ENCODE data around the gene LGI4. TPM values are rescaled to one million over a fixed set of nuclear protein-coding genes. Genes with fewer than 3 reads are reported as not detected.

LGI4 gene
- polyA plus RNA-seq, 2 of the 4 experiments (the other 2 are of a cell fraction), result 0.06 to 0.09 TPM

- H3K27ac ChIP-seq, result no peak overlapping the region
- no peak for TF ChIP-seq RAD21 (conservative IDR thresholded peaks at IDR 0.05 in 1 of 2, IDR thresholded peaks at IDR 0.05 in 1 of 2)
- TF ChIP-seq E2F6 (IDR thresholded peaks at IDR 0.05; ENCODE audit: borderline replicate concordance, low read depth), result no peak
- TF ChIP-seq PHF8 (IDR thresholded peaks at IDR 0.05; ENCODE audit: borderline replicate concordance, low read depth), result no peak
- TF ChIP-seq PBX3 (IDR thresholded peaks at IDR 0.05), result no peak
- TF ChIP-seq NFE2L2 (conservative IDR thresholded peaks at IDR 0.05; ENCODE audit: low read length), result no peak
- TF ChIP-seq EP300 (IDR thresholded peaks at IDR 0.05), result no peak
- peaks cover 19% of the 10 kb centered on the region; the same call in 2 of the 3 replicates for H3K4me1 ChIP-seq
These were observed 17.7 kb downstream of the LGI4 start for GRCh38 chr19:35117116-35117515.

GRCh38 chr19:35116072-35116801, 18.6 kb downstream of the LGI4 start:
- POLR2A ChIA-PET, result interaction anchor here (0.8 kb wide), 1 partner anchor 8 kb away, joined by 3 read pairs; no protein-coding TSS in a partner anchor
- FAIRE-seq, result peak; percentile 43
- no peak overlapping the region for H3K4me3 ChIP-seq

More at GRCh38 chr19:35117116-35117515, 17.7 kb downstream of the LGI4 start:
- ChIA-PET POLR2A (interaction anchor here (0.6 kb wide), 1 partner anchor 158 kb away, joined by 5 read pairs; no protein-coding TSS in a partner anchor), CTCF (interaction anchor here (0.9 to 6.9 kb wide), 16 partner anchors 8 to 168 kb away, joined by 3 to 148 read pairs (median 12); partner anchors contain the start of genes FXYD1, FXYD7 and LGI4)
- no peak overlapping the region for H3K4me3 ChIP-seq
- ATAC-seq (peak in 1 of 2 experiments; percentile 8; a peak in 1 of 6 replicates), FAIRE-seq (peak; percentile 36), DNase-seq (ENCODE audit: low read depth in 1 of 2, low spot score in 1 of 2) (no peak)
- 53% methylated on average over 8 of the region's 8 CpGs for WGBS (ENCODE audit: missing lambda C conversion rate)
- no peak overlapping the region for H3K4me2 ChIP-seq
- no peaks in the 10 kb centered on the region for H3K9me3 ChIP-seq

More at GRCh38 chr19:35116072-35116801, 18.6 kb downstream of the LGI4 start:
- DNase-seq (ENCODE audit: low read depth in 1 of 2, low spot score in 1 of 2) (no peak), ATAC-seq (no peak)
- 50% methylated on average over 13 of the region's 13 CpGs for WGBS (ENCODE audit: missing lambda C conversion rate)
- Histone ChIP-seq H3K27ac (no peak overlapping the region), H3K4me2 (no peak overlapping the region), H3K4me1 (peaks cover 19% of the 10 kb centered on the region; the same call in 2 of the 3 replicates), H3K9me3 (no peaks in the 10 kb centered on the region)
- CTCF ChIA-PET, result interaction anchor here (0.9 to 6.9 kb wide), 18 partner anchors 9 to 147 kb away, joined by 3 to 148 read pairs (median 12); partner anchors contain the start of genes FXYD1, FXYD7 and LGI4
- TF ChIP-seq HOXA7 (CRISPR knock-in tag; IDR thresholded peaks at IDR 0.05), result no peak
- no peak for TF ChIP-seq ELK1 (IDR thresholded peaks at IDR 0.05; ENCODE audit: low read depth, low read length)
- no peak for TF ChIP-seq USF2 (IDR thresholded peaks at IDR 0.05)
- TF ChIP-seq GATA3 (IDR thresholded peaks at IDR 0.05; ENCODE audit: borderline replicate concordance), result no peak
- no peak for TF ChIP-seq MAX (IDR thresholded peaks at IDR 0.05)
- TF ChIP-seq CTCF (IDR thresholded peaks at IDR 0.05), result no peak
- TF ChIP-seq CEBPB (IDR thresholded peaks at IDR 0.05), result no peak
- no peak for TF ChIP-seq JUNB (IDR thresholded peaks at IDR 0.05)
- no peak for TF ChIP-seq MYC (IDR thresholded peaks at IDR 0.05; ENCODE audit: borderline replicate concordance, low read length)
- TF ChIP-seq TP53 (CRISPR knock-in tag; IDR thresholded peaks at IDR 0.05), result no peak
- TF ChIP-seq PBX3 (IDR thresholded peaks at IDR 0.05), result no peak
- no peak for TF ChIP-seq EP300 (IDR thresholded peaks at IDR 0.05)
- TF ChIP-seq EHMT2 (IDR thresholded peaks at IDR 0.05; ENCODE audit: low read depth), result no peak
- TF ChIP-seq SMC3 (IDR thresholded peaks at IDR 0.05), result no peak
- TF ChIP-seq ZC3H11A (IDR thresholded peaks at IDR 0.05), result no peak
- no peak for TF ChIP-seq FOXS1 (CRISPR knock-in tag; IDR thresholded peaks at IDR 0.05)
- no peak for TF ChIP-seq MAFK (IDR thresholded peaks at IDR 0.05; ENCODE audit: partially characterized antibody)
- TF ChIP-seq ESRRA (IDR thresholded peaks at IDR 0.05; ENCODE audit: borderline replicate concordance, low read length), result no peak
- no peak for TF ChIP-seq RAD21 (conservative IDR thresholded peaks at IDR 0.05 in 1 of 2, IDR thresholded peaks at IDR 0.05 in 1 of 2)
- no peak for TF ChIP-seq HDAC2 (IDR thresholded peaks at IDR 0.05)

Data from A549 (cell line).